HUES64 (cell line): ENCODE results near the gene PTPRN2.

ENCODE experiments used
- H3K27ac ChIP-seq: 2 replicates; pipeline ENCODE4 v1.7.0; 2013; ENCODE audit warnings: low read depth, low read length, inconsistent platforms
- H3K27me3 ChIP-seq: 2 replicates; pipeline ENCODE4 v1.6.1; 2013; ENCODE audit warnings: mild to moderate bottlenecking, low read length; ENCODE audit not compliant: insufficient read depth
- H3K36me3 ChIP-seq: 2 replicates; pipeline ENCODE4 v1.6.1; 2013; ENCODE audit warnings: mild to moderate bottlenecking, low read length; ENCODE audit not compliant: insufficient read depth
- H3K4me1 ChIP-seq: 2 replicates; pipeline ENCODE4 v1.6.1; 2013; ENCODE audit warnings: mild to moderate bottlenecking, low read length, moderate library complexity; ENCODE audit not compliant: insufficient read depth
- H3K4me3 ChIP-seq: 2 replicates; pipeline ENCODE4 v1.5.1; 2013; ENCODE audit warnings: mild to moderate bottlenecking, low read length, moderate library complexity
- H3K9ac ChIP-seq: 2 replicates; pipeline ENCODE4 v1.6.1; 2013; ENCODE audit warnings: mild to moderate bottlenecking, low read depth, low read length
- H3K9me3 ChIP-seq: 2 replicates; pipeline ENCODE4 v1.6.1; 2013; ENCODE audit warnings: low read depth, low read length; ENCODE audit not compliant: insufficient read depth
- WGBS: fragments of 150-250, 120-280 bp; methylation state at CpG from one replicate; pipeline ENCODE4 v1.1.7; 2013; ENCODE audit warnings: missing lambda C conversion rate; 5-methylcytosine and 5-hydroxymethylcytosine counted together

PTPRN2 gene

DNA sequence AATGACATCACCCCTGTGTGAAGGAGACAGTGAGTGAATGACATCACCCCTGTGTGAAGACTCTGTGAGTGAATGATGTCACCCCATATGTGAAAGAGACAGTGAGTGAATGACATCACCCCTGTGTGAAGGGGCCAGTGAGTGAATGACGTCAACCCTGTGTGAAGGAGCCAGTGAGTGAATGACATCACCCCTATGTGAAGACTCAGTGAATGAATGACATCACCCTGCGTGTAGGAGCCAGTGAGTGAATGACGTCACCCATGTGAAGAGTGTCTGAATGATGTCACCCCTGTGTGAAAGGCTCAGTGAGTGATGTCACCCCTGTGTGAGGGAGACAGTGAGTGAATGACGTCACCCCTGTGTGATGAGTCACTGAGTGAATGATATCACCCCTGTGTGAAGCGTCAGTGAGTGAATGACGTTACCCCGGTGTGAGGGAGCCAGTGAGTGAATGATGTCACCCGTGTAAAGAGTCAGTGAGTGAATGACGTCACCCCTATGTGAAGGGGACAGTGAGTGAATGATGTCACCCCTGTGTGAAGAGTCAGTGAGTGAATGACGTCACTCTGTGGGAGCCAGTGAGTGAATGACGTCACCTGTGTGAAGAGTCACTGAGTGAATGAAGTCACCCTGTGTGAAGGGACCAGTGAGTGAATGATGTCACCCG, 478.1 kb downstream of the PTPRN2 start:
- Histone ChIP-seq H3K4me1 (no peaks in the 10 kb centered on the region), H3K27me3 (no peaks in the 10 kb centered on the region), H3K27ac (no peak overlapping the region), H3K9ac (no peak overlapping the region), H3K36me3 (no peaks in the 10 kb centered on the region), H3K9me3 (peaks cover 100% of the 10 kb centered on the region), H3K4me3 (peak overlapping the region; percentile 16; the same call in 1 of the 2 replicates)
- 77% methylated on average over 12 of the region's 12 CpGs for WGBS

DNA sequence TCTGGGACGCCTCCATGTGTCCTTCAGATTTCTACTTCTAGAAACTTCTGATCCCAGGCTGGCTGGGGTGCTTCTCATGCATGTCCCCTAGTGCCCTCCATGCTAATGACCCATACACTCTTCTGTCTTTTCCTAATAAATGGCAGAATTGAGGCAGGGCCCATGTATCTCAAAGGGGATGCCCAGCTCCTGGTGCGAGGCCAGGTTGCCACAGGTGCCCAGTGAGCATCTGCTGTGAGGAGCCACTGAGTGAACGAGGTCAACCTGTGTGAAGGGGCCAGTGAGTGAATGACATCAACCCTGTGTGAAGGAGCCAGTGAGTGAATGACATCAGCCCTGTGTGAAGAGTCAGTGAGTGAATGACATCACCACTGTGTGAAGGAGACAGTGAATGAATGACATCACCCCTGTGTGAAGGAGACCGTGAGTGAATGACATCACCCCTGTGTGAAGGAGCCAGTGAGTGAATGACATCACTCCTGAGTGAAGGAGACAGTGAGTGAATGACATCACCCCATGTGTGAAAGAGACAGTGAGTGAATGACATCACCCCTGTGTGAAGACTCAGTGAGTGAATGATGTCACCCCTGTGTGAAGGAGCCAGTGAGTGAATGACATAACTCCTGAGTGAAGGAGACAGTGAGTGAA, 478.9 kb downstream of the PTPRN2 start:
- Histone ChIP-seq H3K36me3 (no peaks in the 10 kb centered on the region), H3K27me3 (no peaks in the 10 kb centered on the region)
- 73% methylated on average over 4 of the region's 4 CpGs for WGBS

GRCh38 chr7:158107806-158108205, 479.8 kb downstream of the PTPRN2 start:
- H3K36me3 ChIP-seq, result no peaks in the 10 kb centered on the region
- 84% methylated on average over 2 of the region's 2 CpGs for WGBS
- no peaks in the 10 kb centered on the region for H3K27me3 ChIP-seq
- no peak overlapping the region for H3K27ac ChIP-seq
- H3K4me1 ChIP-seq, result no peaks in the 10 kb centered on the region
- no peak overlapping the region for H3K9ac ChIP-seq
- H3K4me3 ChIP-seq, result no peak overlapping the region
- peaks cover 97% of the 10 kb centered on the region for H3K9me3 ChIP-seq

More for the DNA sequence above, 478.9 kb downstream of the PTPRN2 start:
- Histone ChIP-seq H3K9me3 (peaks cover 98% of the 10 kb centered on the region), H3K4me3 (no peak overlapping the region), H3K27ac (no peak overlapping the region), H3K4me1 (no peaks in the 10 kb centered on the region), H3K9ac (no peak overlapping the region)

- 52% methylated on average over 3 of the region's 3 CpGs for WGBS
- Histone ChIP-seq H3K4me3 (no peak overlapping the region), H3K9ac (no peak overlapping the region), H3K27ac (no peak overlapping the region), H3K27me3 (no peaks in the 10 kb centered on the region), H3K4me1 (no peaks in the 10 kb centered on the region), H3K9me3 (peaks cover 97% of the 10 kb centered on the region), H3K36me3 (no peaks in the 10 kb centered on the region)
Observed at GRCh38 chr7:158106272-158106671, 481.4 kb downstream of the PTPRN2 start.

GRCh38 chr7:158103378-158103777, 484.2 kb downstream of the PTPRN2 start:
- H3K27me3 ChIP-seq, result no peaks in the 10 kb centered on the region
- no peaks in the 10 kb centered on the region for H3K36me3 ChIP-seq
- no peak overlapping the region for H3K4me3 ChIP-seq
- no peak overlapping the region for H3K9ac ChIP-seq
- no peaks in the 10 kb centered on the region for H3K4me1 ChIP-seq
- peaks cover 82% of the 10 kb centered on the region for H3K9me3 ChIP-seq
- 83% methylated on average over 7 of the region's 7 CpGs for WGBS
- no peak overlapping the region for H3K27ac ChIP-seq

DNA sequence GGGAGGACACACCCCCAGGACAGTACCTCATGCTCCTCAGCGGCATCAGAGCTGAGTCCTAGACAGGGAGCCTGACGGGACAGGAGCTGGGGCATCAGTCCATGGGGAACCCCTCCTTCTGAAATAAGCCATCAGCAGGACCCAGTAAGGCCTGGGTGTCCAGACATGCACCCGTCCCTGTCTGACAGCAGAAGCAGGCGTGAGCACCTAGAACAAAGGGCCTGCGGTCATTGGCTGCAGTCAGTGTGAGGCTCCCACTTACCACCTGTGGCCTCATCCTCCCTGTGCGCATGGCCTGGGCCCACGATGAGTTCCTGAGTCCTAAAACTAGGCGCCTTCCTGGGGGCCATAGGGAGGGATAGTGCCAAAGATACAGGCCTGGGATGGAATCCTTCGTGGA, 484.7 kb downstream of the PTPRN2 start:
- WGBS, result 79% methylated on average over 9 of the region's 9 CpGs
- Histone ChIP-seq H3K27me3 (no peaks in the 10 kb centered on the region), H3K4me1 (no peaks in the 10 kb centered on the region), H3K4me3 (no peak overlapping the region), H3K27ac (no peak overlapping the region), H3K9ac (no peak overlapping the region), H3K9me3 (peaks cover 82% of the 10 kb centered on the region), H3K36me3 (no peaks in the 10 kb centered on the region)

- Histone ChIP-seq H3K9ac (no peak overlapping the region), H3K36me3 (no peaks in the 10 kb centered on the region), H3K27ac (no peak overlapping the region), H3K4me1 (no peaks in the 10 kb centered on the region), H3K4me3 (no peak overlapping the region), H3K9me3 (peaks cover 81% of the 10 kb centered on the region), H3K27me3 (no peaks in the 10 kb centered on the region)
- 79% methylated on average over 14 of the region's 14 CpGs for WGBS
Observed at GRCh38 chr7:158101821-158102450, 485.7 kb downstream of the PTPRN2 start.

GRCh38 chr7:158098125-158099030, 489.2 kb downstream of the PTPRN2 start:
- Histone ChIP-seq H3K27me3 (no peaks in the 10 kb centered on the region), H3K4me3 (no peak overlapping the region), H3K4me1 (no peaks in the 10 kb centered on the region), H3K9me3 (peaks cover 81% of the 10 kb centered on the region), H3K9ac (no peak overlapping the region), H3K36me3 (no peaks in the 10 kb centered on the region), H3K27ac (no peak overlapping the region)
- 93% methylated on average over 50 of the region's 54 CpGs for WGBS

DNA sequence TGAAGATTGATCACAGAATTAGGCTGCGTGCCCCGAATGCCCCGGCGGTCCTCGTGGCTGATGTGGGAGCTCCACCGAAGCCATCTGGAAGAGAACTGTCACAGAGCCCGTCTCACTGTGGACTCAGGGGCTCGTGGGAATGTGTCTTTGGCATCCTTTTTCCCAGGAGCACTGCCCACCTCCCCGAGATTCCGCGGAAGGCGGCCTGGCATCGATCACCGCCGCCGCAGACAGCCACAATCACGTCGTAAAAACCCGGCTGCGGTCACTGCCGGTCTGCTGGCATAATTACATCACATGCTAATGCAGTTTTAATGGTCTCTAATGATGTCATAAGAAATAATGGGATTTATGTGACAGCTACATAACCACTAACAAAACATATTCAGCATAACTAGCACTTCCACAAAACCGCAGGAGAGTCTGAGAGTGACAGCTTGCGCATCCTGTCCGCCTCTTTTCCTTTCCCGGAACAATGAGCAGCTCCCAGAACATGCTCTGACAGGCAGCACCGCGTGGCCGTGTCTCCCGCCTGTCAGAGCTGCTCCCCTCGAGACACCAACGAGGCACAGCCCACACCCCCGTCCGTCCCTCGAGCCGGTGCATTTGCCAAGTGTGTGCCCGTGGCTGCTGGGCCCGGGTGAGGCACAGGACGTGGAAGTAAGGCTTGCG, 490.0 kb downstream of the PTPRN2 start:
- no peak overlapping the region for H3K27ac ChIP-seq
- H3K27me3 ChIP-seq, result no peaks in the 10 kb centered on the region
- H3K4me1 ChIP-seq, result no peaks in the 10 kb centered on the region
- H3K4me3 ChIP-seq, result no peak overlapping the region
- 89% methylated on average over 39 of the region's 39 CpGs for WGBS
- peaks cover 81% of the 10 kb centered on the region for H3K9me3 ChIP-seq
- no peaks in the 10 kb centered on the region for H3K36me3 ChIP-seq
- H3K9ac ChIP-seq, result no peak overlapping the region

DNA sequence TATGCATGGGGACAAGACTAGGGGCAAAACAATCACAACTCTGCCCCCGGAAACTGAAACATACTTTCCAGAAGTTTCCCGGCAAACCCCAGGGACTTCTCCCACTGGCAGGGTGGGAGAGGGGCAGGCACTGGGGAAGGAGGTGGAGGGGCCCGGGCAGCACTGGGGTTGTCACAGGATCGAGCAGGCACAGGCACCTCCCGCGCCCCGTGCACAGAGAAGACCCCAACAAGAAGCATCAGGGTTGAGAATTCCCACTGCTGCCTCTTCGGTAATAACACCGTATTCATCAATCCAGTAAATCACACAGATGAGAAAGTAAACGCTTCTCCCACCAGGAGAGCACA, 490.5 kb downstream of the PTPRN2 start:
- no peaks in the 10 kb centered on the region for H3K4me1 ChIP-seq
- 91% methylated on average over 10 of the region's 10 CpGs for WGBS
- no peak overlapping the region for H3K9ac ChIP-seq
- no peak overlapping the region for H3K4me3 ChIP-seq
- peaks cover 80% of the 10 kb centered on the region for H3K9me3 ChIP-seq
- no peak overlapping the region for H3K27ac ChIP-seq
- H3K36me3 ChIP-seq, result no peaks in the 10 kb centered on the region
- no peaks in the 10 kb centered on the region for H3K27me3 ChIP-seq
